OCI-LY1 (cell line): ENCODE data around the gene NR1H2.

Experiments used
- EZH2 ChIP-seq: fragments of 200-600 bp; sonication (generic), shearing (Covaris generic); IDR thresholded peaks from 2 replicates; pipeline ENCODE4 v1.8.0; 2017; ENCODE audit warnings: borderline replicate concordance, mixed run types, mild to moderate bottlenecking, antibody characterized with exemption, low read length, moderate library complexity, mixed read lengths
- TF ChIP-seq, protein P1 (sequence below): fragments of 200-600 bp; sonication (generic), shearing (Covaris generic); IDR thresholded peaks from 2 replicates; pipeline ENCODE4 v1.5.1; 2017; ENCODE audit warnings: mild to moderate bottlenecking, antibody characterized with exemption, low read length, moderate library complexity, mixed read lengths

DNA sequence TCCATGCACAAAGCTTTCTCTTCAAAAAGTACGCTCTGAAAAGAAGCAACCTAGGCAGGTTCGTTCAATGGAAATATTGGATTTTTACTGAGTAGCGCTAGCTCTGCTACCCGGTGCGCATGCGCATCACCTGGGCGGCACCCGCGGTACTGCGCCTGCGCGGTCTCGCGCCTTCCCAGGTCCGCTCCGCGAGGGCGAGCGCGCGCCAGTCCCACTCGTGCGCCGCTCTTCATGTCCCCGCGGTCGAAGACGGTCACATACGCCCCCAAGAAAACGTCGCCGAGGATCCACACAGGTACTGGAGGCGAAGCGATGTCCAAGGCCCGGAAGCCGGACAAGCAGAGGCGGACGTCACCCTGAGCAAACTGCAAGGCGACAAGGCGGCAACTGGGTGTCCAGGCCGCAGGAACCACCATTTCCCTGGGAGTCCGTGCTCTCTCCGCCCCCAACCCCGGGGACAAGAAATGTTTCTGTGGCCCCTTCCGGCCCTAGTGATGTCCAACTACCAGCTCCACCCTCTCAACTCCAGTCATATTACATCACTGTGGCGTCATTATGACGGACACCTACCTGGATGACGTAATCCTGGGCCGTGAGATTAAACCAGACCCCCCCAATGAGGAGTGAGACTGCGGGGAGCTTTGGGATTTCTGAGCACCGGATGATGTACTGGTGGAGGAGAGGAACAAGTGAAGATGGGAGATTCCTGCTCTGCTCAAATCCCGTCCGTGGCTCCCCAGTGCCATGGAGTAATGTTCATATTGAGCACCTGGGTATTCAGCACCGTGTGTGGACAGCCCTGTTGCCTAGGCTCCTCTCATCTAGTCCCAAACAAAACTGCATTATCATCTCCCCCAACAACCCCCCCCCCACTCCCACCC, 42.3 kb upstream of the NR1H2 start:
- TF ChIP-seq, protein P1, sequence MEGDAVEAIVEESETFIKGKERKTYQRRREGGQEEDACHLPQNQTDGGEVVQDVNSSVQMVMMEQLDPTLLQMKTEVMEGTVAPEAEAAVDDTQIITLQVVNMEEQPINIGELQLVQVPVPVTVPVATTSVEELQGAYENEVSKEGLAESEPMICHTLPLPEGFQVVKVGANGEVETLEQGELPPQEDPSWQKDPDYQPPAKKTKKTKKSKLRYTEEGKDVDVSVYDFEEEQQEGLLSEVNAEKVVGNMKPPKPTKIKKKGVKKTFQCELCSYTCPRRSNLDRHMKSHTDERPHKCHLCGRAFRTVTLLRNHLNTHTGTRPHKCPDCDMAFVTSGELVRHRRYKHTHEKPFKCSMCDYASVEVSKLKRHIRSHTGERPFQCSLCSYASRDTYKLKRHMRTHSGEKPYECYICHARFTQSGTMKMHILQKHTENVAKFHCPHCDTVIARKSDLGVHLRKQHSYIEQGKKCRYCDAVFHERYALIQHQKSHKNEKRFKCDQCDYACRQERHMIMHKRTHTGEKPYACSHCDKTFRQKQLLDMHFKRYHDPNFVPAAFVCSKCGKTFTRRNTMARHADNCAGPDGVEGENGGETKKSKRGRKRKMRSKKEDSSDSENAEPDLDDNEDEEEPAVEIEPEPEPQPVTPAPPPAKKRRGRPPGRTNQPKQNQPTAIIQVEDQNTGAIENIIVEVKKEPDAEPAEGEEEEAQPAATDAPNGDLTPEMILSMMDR = no peak
- TF ChIP-seq EZH2 = no peak
